Tibial nerve (tissue), 4 donors: ENCODE results near the gene WSB2.

Source experiments
- CTCF ChIP-seq, 5 experiments: fragments of 200-600 bp in 3 of 5; fragments of 450-650 bp in 2 of 5; sonication (generic) in 3 of 5; IDR thresholded peaks; one replicate each; pipeline ENCODE4 v1.5.1; 2016 to 2019; ENCODE audit warnings: antibody characterized with exemption in 5 of 5, mild to moderate bottlenecking in 3 of 5, moderate library complexity in 2 of 5
- EP300 ChIP-seq, 2 donors: sonication (generic); formaldehyde crosslinking; IDR thresholded peaks; one replicate each; pipeline ENCODE4 v1.6.1; 2017; ENCODE audit warnings: antibody characterized with exemption in 2 of 2, mild to moderate bottlenecking in 1 of 2
- POLR2A ChIP-seq, 2 donors: fragments of 450-650 bp; IDR thresholded peaks; one replicate each; pipeline ENCODE4 v1.6.1; 2017; ENCODE audit warnings: antibody characterized with exemption in 2 of 2, mild to moderate bottlenecking in 2 of 2, moderate library complexity in 2 of 2

GRCh38 chr12:118064608-118065007, 3.6 kb upstream of the WSB2 start:
- TF ChIP-seq POLR2A (IDR thresholded peaks at IDR 0.05) (no peak), CTCF (IDR thresholded peaks at IDR 0.05) (peak in 1 of 5 experiments; percentile 2), EP300 (IDR thresholded peaks at IDR 0.05) (no peak)
